ENCODE data around the gene OPTC.

DNA sequence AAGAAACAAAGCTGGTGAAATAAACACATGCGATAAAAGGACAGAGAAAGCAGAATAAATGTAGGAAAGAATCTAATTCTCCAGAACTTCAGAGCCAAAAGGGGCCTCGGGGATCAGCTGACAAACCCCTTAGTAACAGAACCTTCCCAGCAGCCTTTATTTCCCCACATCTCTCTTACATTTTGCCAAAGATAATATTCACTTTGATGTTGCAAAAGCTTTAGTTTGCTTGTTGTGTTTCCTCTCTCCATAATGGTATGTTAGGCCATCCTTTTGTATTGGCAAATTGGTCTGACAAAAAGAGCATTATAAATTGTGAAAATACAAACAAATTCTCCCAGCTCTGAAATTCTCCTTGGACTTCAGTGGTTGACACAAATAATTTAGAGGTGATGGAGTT lies 54.9 kb downstream of the OPTC start:
- TF ChIP-seq POLR2A (IDR thresholded peaks at IDR 0.05) = no peak
- TF ChIP-seq, protein P1, sequence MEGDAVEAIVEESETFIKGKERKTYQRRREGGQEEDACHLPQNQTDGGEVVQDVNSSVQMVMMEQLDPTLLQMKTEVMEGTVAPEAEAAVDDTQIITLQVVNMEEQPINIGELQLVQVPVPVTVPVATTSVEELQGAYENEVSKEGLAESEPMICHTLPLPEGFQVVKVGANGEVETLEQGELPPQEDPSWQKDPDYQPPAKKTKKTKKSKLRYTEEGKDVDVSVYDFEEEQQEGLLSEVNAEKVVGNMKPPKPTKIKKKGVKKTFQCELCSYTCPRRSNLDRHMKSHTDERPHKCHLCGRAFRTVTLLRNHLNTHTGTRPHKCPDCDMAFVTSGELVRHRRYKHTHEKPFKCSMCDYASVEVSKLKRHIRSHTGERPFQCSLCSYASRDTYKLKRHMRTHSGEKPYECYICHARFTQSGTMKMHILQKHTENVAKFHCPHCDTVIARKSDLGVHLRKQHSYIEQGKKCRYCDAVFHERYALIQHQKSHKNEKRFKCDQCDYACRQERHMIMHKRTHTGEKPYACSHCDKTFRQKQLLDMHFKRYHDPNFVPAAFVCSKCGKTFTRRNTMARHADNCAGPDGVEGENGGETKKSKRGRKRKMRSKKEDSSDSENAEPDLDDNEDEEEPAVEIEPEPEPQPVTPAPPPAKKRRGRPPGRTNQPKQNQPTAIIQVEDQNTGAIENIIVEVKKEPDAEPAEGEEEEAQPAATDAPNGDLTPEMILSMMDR (IDR thresholded peaks at IDR 0.05 in 4 of 5, conservative IDR thresholded peaks at IDR 0.05 in 1 of 5) = no peak

Measured in gastrocnemius medialis (tissue), 4 donors.